ENCODE measurements around the gene GPATCH3. TPM values are rescaled to one million over a fixed set of nuclear protein-coding genes. Genes with fewer than 3 reads are reported as not detected.
"Not testable (repeated sequence)": the region's sequence is repeated elsewhere in the genome, so short reads cannot be mapped to it uniquely, and the experiment has no call there.

Gene GPATCH3
- total RNA-seq, 1 experiment from 2014 or later: 14.5 TPM

GRCh38 chr1:26847826-26848225 lies 52.4 kb downstream of the GPATCH3 start:
- DNase-seq (ENCODE audit: low read depth): not testable (repeated sequence)

DNA sequence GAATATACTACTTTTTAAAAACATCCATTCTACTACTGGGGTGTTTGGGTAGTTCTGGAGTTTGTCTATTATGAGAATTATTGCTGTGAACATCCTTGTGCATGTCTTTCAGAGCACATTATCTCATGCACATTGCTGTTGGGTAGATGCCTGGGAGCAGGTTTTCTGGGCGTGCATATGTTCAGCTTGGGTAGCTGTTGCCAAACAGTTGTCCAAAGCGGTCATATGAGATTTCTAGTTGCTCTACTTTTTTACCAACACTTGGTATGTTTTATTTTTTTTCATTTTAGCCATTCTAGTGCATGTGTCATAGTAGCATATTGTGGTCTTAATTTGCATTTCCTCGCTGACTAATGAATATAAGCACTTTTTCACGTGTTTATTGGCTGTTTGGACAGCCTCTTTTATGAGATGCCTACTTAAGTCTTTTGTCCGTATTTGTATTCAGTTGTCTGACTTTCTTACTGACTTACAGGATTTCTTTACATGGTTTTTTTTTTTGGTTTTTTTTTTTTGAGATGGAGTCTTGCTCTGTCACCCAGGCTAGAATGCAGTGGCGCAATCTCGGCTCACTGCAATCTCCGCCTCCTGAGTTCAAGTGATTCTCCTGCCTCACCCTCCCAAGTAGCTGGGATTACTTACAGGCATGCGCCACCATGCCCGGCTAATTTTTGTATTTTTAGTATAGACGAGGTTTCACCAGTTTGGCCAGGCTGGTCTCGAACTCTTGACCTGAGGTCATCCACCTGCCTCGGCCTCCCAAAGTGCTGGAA lies 55.7 kb downstream of the GPATCH3 start:
- peak; percentile 34 for DNase-seq (ENCODE audit: low read depth)

Other genes starting within 250 kb of the GPATCH3 start
- gene ARID1A, start 204.5 kb downstream of the GPATCH3 start, total RNA-seq (2014; rRNA removed; shearing (Covaris generic)): 18.1 and 26.2 TPM in 2 replicates
- gene PIGV, start 112.5 kb downstream of the GPATCH3 start, total RNA-seq (2014; rRNA removed; shearing (Covaris generic)): 13.1 and 17.0 TPM in 2 replicates
- gene ZDHHC18, start 73.8 kb downstream of the GPATCH3 start, total RNA-seq (2014; rRNA removed; shearing (Covaris generic)): 36.2 and 41.2 TPM in 2 replicates
- gene SFN, start 37.3 kb downstream of the GPATCH3 start, total RNA-seq (2014; rRNA removed; shearing (Covaris generic)): 0.76 TPM in 1 of 2 replicates, not detected in the other
- 9.5 and 15.7 TPM in 2 replicates for gene GPN2, start 10.2 kb downstream of the GPATCH3 start, total RNA-seq (2014; rRNA removed; shearing (Covaris generic))
- not detected in 2 replicates for gene NR0B2, start 13.5 kb upstream of the GPATCH3 start, total RNA-seq (2014; rRNA removed; shearing (Covaris generic))
- gene NUDC, start 21.3 kb upstream of the GPATCH3 start, total RNA-seq (2014; rRNA removed; shearing (Covaris generic)): 63.5 and 80.9 TPM in 2 replicates
- not detected in 2 replicates for gene KDF1, start 60.0 kb upstream of the GPATCH3 start, total RNA-seq (2014; rRNA removed; shearing (Covaris generic))
- 3.9 and 11.6 TPM in 2 replicates for gene TRNP1, start 93.2 kb upstream of the GPATCH3 start, total RNA-seq (2014; rRNA removed; shearing (Covaris generic))
- gene TENT5B, start 112.4 kb upstream of the GPATCH3 start, total RNA-seq (2014; rRNA removed; shearing (Covaris generic)): 7.1 and 8.7 TPM in 2 replicates

Measured in M059J (cell line).